ENCODE results near the gene SMYD3. TPM values are rescaled to one million over a fixed set of nuclear protein-coding genes. Genes with fewer than 3 reads are reported as not detected.

Gene SMYD3
- total and polyA plus RNA-seq, 2 donors (not counting 3 experiments of a cell fraction or from before 2014, with no cell fraction given) = 16.0 to 32.1 TPM

DNA sequence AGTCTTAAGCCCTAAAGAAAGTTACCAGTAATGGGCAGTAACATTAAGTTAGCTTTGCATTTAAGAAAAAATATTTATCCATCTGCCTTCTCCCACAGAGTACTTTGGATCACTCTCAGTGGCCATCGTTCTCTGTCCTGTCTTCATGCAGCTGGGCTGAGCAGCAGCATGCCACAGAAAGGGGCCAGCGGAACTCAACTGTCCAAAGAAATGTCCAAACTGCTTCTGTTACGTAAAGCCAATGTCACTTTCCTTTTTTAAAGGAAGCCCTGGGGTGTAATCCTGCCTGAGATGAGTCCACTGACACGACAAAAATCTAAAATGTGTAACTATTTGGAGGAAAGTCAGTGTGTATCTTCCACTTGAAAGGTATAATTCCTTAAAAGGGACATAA, 291.6 kb downstream of the SMYD3 start:
- peak overlapping the region; percentile 15 for H3K4me2 ChIP-seq (ENCODE audit: insufficient read depth, low read length)
- CTCF ChIA-PET = interaction anchor here (0.9 to 1.8 kb wide), 4 partner anchors 11 to 1062 kb away, joined by 3 to 7 read pairs (median 4); no protein-coding TSS in a partner anchor
- no TSS peak for BruUV-seq (replicated peaks)

DNA sequence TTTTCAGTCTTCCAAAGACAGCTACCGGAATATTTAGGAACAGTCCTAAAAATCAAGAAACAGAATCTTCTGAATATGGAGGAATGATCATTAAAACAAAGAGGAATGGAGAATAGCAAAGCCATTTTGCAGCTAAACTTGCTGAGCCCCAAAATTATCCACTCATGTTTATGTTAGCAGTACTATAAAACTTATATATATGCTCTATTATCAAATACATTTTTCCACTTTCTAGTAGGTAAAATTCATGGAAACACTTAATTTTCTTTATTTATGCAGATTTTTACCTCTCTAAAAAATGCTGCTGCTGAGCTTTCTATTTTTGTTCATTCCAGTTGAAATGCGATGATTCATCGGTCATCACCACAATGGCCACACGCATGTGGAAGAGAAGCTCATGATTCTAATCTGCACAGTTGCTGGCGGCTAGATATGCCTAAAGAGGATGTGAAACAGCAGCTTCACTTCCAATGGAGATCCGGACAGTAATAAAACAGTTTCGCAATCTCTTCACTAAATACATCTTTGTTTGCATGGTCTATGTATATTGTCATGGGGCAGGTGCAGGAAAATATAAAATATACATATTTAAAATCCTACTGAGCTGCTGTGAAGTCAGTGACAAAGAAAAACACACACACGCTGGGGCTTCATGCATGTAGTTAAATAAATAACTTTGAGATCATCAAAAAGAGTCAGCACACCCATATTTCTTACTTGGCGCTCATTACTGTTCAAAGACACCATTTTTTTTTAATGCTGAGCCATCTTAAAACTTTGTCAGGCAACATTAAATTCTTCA, 292.2 kb downstream of the SMYD3 start:
- Histone ChIP-seq H3K4me1 (ENCODE audit: control insufficient read depth, extremely low read depth, insufficient read depth, low read length) (peaks cover 5% of the 10 kb centered on the region), H3K4me3 (replicated peaks in 1 of 3; ENCODE audit: insufficient read depth in 1 of 3, low read depth in 1 of 3, low read length in 3 of 3) (no peak overlapping the region), H2AFZ (ENCODE audit: low read depth, low read length) (no peak overlapping the region), H3K9me1 (replicated peaks; ENCODE audit: control insufficient read depth, extremely low read depth, insufficient read depth, low read length) (no peaks in the 10 kb centered on the region), H3K27ac (ENCODE audit: insufficient read depth, low read depth, low read length) (peak overlapping the region; percentile 19), H4K20me1 (replicated peaks; ENCODE audit: control insufficient read depth, extremely low read depth, insufficient read depth, low read length) (no peaks in the 10 kb centered on the region), H3K9ac (replicated peaks; ENCODE audit: extremely low read depth, insufficient read depth, low read length) (no peak overlapping the region), H3K9me3 (replicated peaks; ENCODE audit: control insufficient read depth, insufficient read depth, low read length) (no peaks in the 10 kb centered on the region), H3K27me3 (ENCODE audit: control insufficient read depth in 2 of 2, insufficient read depth in 2 of 2, low read length in 2 of 2) (no peaks in the 10 kb centered on the region), H3K79me2 (ENCODE audit: control insufficient read depth, insufficient read depth, low read length) (no peaks in the 10 kb centered on the region), H3K36me3 (ENCODE audit: control insufficient read depth in 2 of 2, extremely low read depth in 1 of 2, insufficient read depth in 2 of 2, low read length in 2 of 2) (no peaks in the 10 kb centered on the region), H3K4me2 (ENCODE audit: insufficient read depth, low read length) (peak overlapping the region; percentile 15)
- intact Hi-C loops (cut with micrococcal nuclease) = loop anchor here (1.0 kb wide), 1 partner anchor 9 kb away; no protein-coding TSS in a partner anchor
- CTCF ChIA-PET = interaction anchor here (0.9 to 1.8 kb wide), 5 partner anchors 10 to 1062 kb away, joined by 3 to 10 read pairs (median 5); no protein-coding TSS in a partner anchor
- POLR2A ChIA-PET = no interaction called here
- no TSS peak for BruUV-seq (replicated peaks)
- peak; percentile 74 for FAIRE-seq
- dilution Hi-C loops (cut with MboI; ENCODE audit: extremely low pct_ligation_motif_present, low sequenced_read_pairs) = no loop called here
- peak; percentile 88 for DNase-seq (ENCODE audit: low read depth, low spot score)
- TF ChIP-seq MYC (IDR thresholded peaks at IDR 0.05; ENCODE audit: low read depth, low read length) (no peak), GATA2 (IDR thresholded peaks at IDR 0.05; ENCODE audit: insufficient read depth, insufficient read length, low read depth, low read length) (peak; percentile 82), MAX (IDR thresholded peaks at IDR 0.05; ENCODE audit: insufficient read depth, insufficient read length) (no peak), POLR2A (IDR thresholded peaks at IDR 0.05; ENCODE audit: low read depth, low read length) (no peak), FOS (IDR thresholded peaks at IDR 0.05; ENCODE audit: borderline replicate concordance, insufficient read depth, low read length) (peak; percentile 89), EZH2 (IDR thresholded peaks at IDR 0.05; ENCODE audit: borderline replicate concordance, low read depth, low read length, severe bottlenecking) (no peak), JUN (IDR thresholded peaks at IDR 0.05; ENCODE audit: borderline replicate concordance, insufficient read depth, insufficient read length, low read depth) (peak; percentile 68), CTCF (IDR thresholded peaks at IDR 0.05; ENCODE audit: extremely low read depth in 1 of 2, insufficient read depth in 1 of 2, low read depth in 1 of 2, low read length in 2 of 2) (no peak), POLR2AphosphoS5 (IDR thresholded peaks at IDR 0.05; ENCODE audit: insufficient read depth, low read depth, low read length) (peak; percentile 42)

More for the DNA sequence above, 291.6 kb downstream of the SMYD3 start:
- TF ChIP-seq MAX (IDR thresholded peaks at IDR 0.05; ENCODE audit: insufficient read depth, insufficient read length) (no peak), GATA2 (IDR thresholded peaks at IDR 0.05; ENCODE audit: insufficient read depth, insufficient read length, low read depth, low read length) (no peak), JUN (IDR thresholded peaks at IDR 0.05; ENCODE audit: borderline replicate concordance, insufficient read depth, insufficient read length, low read depth) (no peak), FOS (IDR thresholded peaks at IDR 0.05; ENCODE audit: borderline replicate concordance, insufficient read depth, low read length) (no peak)
- FAIRE-seq = no peak
- Histone ChIP-seq H3K36me3 (ENCODE audit: control insufficient read depth in 2 of 2, extremely low read depth in 1 of 2, insufficient read depth in 2 of 2, low read length in 2 of 2) (no peaks in the 10 kb centered on the region), H3K9ac (replicated peaks; ENCODE audit: extremely low read depth, insufficient read depth, low read length) (no peak overlapping the region), H3K79me2 (ENCODE audit: control insufficient read depth, insufficient read depth, low read length) (no peaks in the 10 kb centered on the region), H3K9me1 (replicated peaks; ENCODE audit: control insufficient read depth, extremely low read depth, insufficient read depth, low read length) (no peaks in the 10 kb centered on the region), H3K4me3 (replicated peaks in 1 of 3; ENCODE audit: insufficient read depth in 1 of 3, low read depth in 1 of 3, low read length in 3 of 3) (no peak overlapping the region), H4K20me1 (replicated peaks; ENCODE audit: control insufficient read depth, extremely low read depth, insufficient read depth, low read length) (no peaks in the 10 kb centered on the region), H3K27me3 (ENCODE audit: control insufficient read depth in 2 of 2, insufficient read depth in 2 of 2, low read length in 2 of 2) (no peaks in the 10 kb centered on the region), H3K9me3 (replicated peaks; ENCODE audit: control insufficient read depth, insufficient read depth, low read length) (no peaks in the 10 kb centered on the region), H2AFZ (ENCODE audit: low read depth, low read length) (no peak overlapping the region), H3K4me1 (ENCODE audit: control insufficient read depth, extremely low read depth, insufficient read depth, low read length) (peaks cover 5% of the 10 kb centered on the region), H3K27ac (ENCODE audit: insufficient read depth, low read depth, low read length) (peak overlapping the region; percentile 19)
- POLR2A ChIA-PET = no interaction called here
- dilution Hi-C loops (cut with MboI; ENCODE audit: extremely low pct_ligation_motif_present, low sequenced_read_pairs) (no loop called here), intact Hi-C loops (cut with micrococcal nuclease) (loop anchor here (1.0 kb wide), 1 partner anchor 9 kb away; no protein-coding TSS in a partner anchor)
- DNase-seq (ENCODE audit: low read depth, low spot score) = no peak
